DOHH2 (cell line): ENCODE results near the gene SOX8.
"Not testable (repeated sequence)": the region's sequence is repeated elsewhere in the genome, so short reads cannot be mapped to it uniquely, and the experiment has no call there.

ENCODE experiments used
- H3F3A ChIP-seq: fragments of 200-600 bp; sonication (generic), shearing (Covaris generic); 2 replicates; pipeline ENCODE4 v1.6.0; 2016; ENCODE audit warnings: antibody characterized with exemption, mild to moderate bottlenecking; ENCODE audit not compliant: control insufficient read depth, insufficient read depth
- H3K27ac ChIP-seq: fragments of 200-600 bp; sonication (generic); 2 replicates; pipeline ENCODE4 v1.5.1; 2014; ENCODE audit warnings: low read depth, mild to moderate bottlenecking, low read length, moderate library complexity
- H3K27me3 ChIP-seq: fragments of 200-600 bp; sonication (generic); 2 replicates; pipeline ENCODE4 v1.6.1; 2014; ENCODE audit warnings: mild to moderate bottlenecking, low read length, mixed read lengths; ENCODE audit not compliant: control insufficient read depth
- H3K36me3 ChIP-seq: fragments of 200-600 bp; sonication (generic); 2 replicates; pipeline ENCODE4 v1.6.1; 2014; ENCODE audit warnings: mild to moderate bottlenecking, low read length, moderate library complexity, mixed read lengths; ENCODE audit not compliant: control insufficient read depth
- H3K4me1 ChIP-seq: fragments of 200-600 bp; sonication (generic); 2 replicates; pipeline ENCODE4 v1.6.1; 2014; ENCODE audit warnings: mild to moderate bottlenecking, low read length, mixed read lengths; ENCODE audit not compliant: control insufficient read depth
- H3K4me2 ChIP-seq: fragments of 200-600 bp; sonication (generic); 2 replicates; pipeline ENCODE4 v1.6.0; 2014; ENCODE audit warnings: mild to moderate bottlenecking, low read length, moderate library complexity
- H3K4me3 ChIP-seq: fragments of 200-600 bp; sonication (generic); 2 replicates; pipeline ENCODE4 v1.5.1; 2014; ENCODE audit warnings: mild to moderate bottlenecking, low read length, mixed read lengths
- H3K79me2 ChIP-seq: fragments of 200-600 bp; sonication (generic); 2 replicates; pipeline ENCODE4 v1.6.1; 2014; ENCODE audit warnings: mild to moderate bottlenecking, low read length, mixed read lengths; ENCODE audit not compliant: control insufficient read depth
- H3K9me2 ChIP-seq: fragments of 200-600 bp; sonication (generic); replicated peaks from 2 replicates; pipeline ENCODE4 v1.6.1; 2014; ENCODE audit warnings: mild to moderate bottlenecking, low read length, mixed read lengths; ENCODE audit not compliant: control insufficient read depth
- H3K9me3 ChIP-seq: fragments of 200-600 bp; sonication (generic); 2 replicates; pipeline ENCODE4 v1.6.1; 2014; ENCODE audit warnings: antibody characterized with exemption, low read length, mixed read lengths; ENCODE audit not compliant: control insufficient read depth, insufficient read depth
- H4K20me1 ChIP-seq: fragments of 200-600 bp; sonication (generic); 2 replicates; pipeline ENCODE4 v1.6.0; 2014; ENCODE audit warnings: low read depth, mild to moderate bottlenecking, antibody characterized with exemption, low read length, moderate library complexity; ENCODE audit not compliant: control insufficient read depth, insufficient read depth
- CTCF ChIP-seq: fragments of 200-600 bp; sonication (generic); IDR thresholded peaks from one replicate; pipeline ENCODE4 v1.5.1; 2014; ENCODE audit warnings: antibody characterized with exemption, mild to moderate bottlenecking, low read depth, low read length; ENCODE audit not compliant: poor library complexity, severe bottlenecking
- EZH2phosphoT487 ChIP-seq: fragments of 200-600 bp; sonication (generic); IDR thresholded peaks from 2 replicates; pipeline ENCODE4 v1.6.1; 2017; ENCODE audit warnings: borderline replicate concordance, mild to moderate bottlenecking, antibody characterized with exemption, low read length, moderate library complexity, mixed read lengths

Gene SOX8

GRCh38 chr16:951660-952301, 29.8 kb upstream of the SOX8 start:
- Histone ChIP-seq H3K36me3 (peaks cover 7% of the 10 kb centered on the region; the same call in 1 of the 2 replicates), H3K27ac (no peak overlapping the region), H4K20me1 (no peaks in the 10 kb centered on the region)

GRCh38 chr16:952321-952720, 29.2 kb upstream of the SOX8 start:
- H3K4me1 ChIP-seq: no peaks in the 10 kb centered on the region
- H3K9me3 ChIP-seq: no peaks in the 10 kb centered on the region
- H3F3A ChIP-seq: no peaks in the 10 kb centered on the region
- no peak overlapping the region for H3K4me3 ChIP-seq
- H3K36me3 ChIP-seq: peaks cover 3% of the 10 kb centered on the region; the same call in 1 of the 2 replicates
- H4K20me1 ChIP-seq: no peaks in the 10 kb centered on the region
- no peaks in the 10 kb centered on the region for H3K27me3 ChIP-seq
- TF ChIP-seq CTCF (no peak), EZH2phosphoT487 (no peak)
- H3K4me2 ChIP-seq: no peak overlapping the region
- no peak overlapping the region for H3K27ac ChIP-seq
- no peaks in the 10 kb centered on the region for H3K9me2 ChIP-seq
- peaks cover 8% of the 10 kb centered on the region; the same call in 1 of the 2 replicates for H3K79me2 ChIP-seq

More at GRCh38 chr16:951660-952301, 29.8 kb upstream of the SOX8 start:
- no peak for TF ChIP-seq CTCF
- no peak for TF ChIP-seq EZH2phosphoT487
- no peaks in the 10 kb centered on the region for H3K27me3 ChIP-seq
- H3K9me3 ChIP-seq: no peaks in the 10 kb centered on the region
- H3K79me2 ChIP-seq: peaks cover 5% of the 10 kb centered on the region; the same call in 1 of the 2 replicates
- H3K4me2 ChIP-seq: no peak overlapping the region
- H3K4me1 ChIP-seq: no peaks in the 10 kb centered on the region
- no peaks in the 10 kb centered on the region for H3K9me2 ChIP-seq
- H3F3A ChIP-seq: no peaks in the 10 kb centered on the region
- H3K4me3 ChIP-seq: no peak overlapping the region

GRCh38 chr16:953818-954217, 27.8 kb upstream of the SOX8 start:
- not testable (repeated sequence) for H3F3A ChIP-seq

GRCh38 chr16:955766-956165, 25.8 kb upstream of the SOX8 start:
- H3K27me3 ChIP-seq, H3K79me2 ChIP-seq, H3K9me2 ChIP-seq, H4K20me1 ChIP-seq, H3K36me3 ChIP-seq, H3K27ac ChIP-seq, H3F3A ChIP-seq, H3K4me2 ChIP-seq, H3K4me3 ChIP-seq, H3K4me1 ChIP-seq, H3K9me3 ChIP-seq: not testable (repeated sequence)

More at GRCh38 chr16:953818-954217, 27.8 kb upstream of the SOX8 start:
- not testable (repeated sequence) for H3K27me3 ChIP-seq, H3K36me3 ChIP-seq, H3K9me3 ChIP-seq, H3K27ac ChIP-seq, H3K79me2 ChIP-seq, H3K4me2 ChIP-seq, H3K4me1 ChIP-seq, H3K9me2 ChIP-seq, H3K4me3 ChIP-seq, H4K20me1 ChIP-seq
